Common myeloid progenitor, CD34-positive (primary cell): ENCODE measurements around the gene CCL20.

Experiments used
- CTCF ChIA-PET: fragments of 350-600 bp; sonication (Branson Sonifier 250); formaldehyde crosslinking; loops from one replicate; lab custom pipeline; 2021; ENCODE audit warnings: antibody characterized with exemption; lab: Charles Lee
- POLR2A ChIA-PET: fragments of 350-600 bp; sonication (Branson Sonifier 250); formaldehyde crosslinking; loops from one replicate; lab custom pipeline; 2021; ENCODE audit warnings: antibody characterized with exemption; lab: Charles Lee
- DNase-seq, 3 donors: peaks; one replicate each; pipeline versions ENCODE4 v3.0.0 to v3.0.0-alpha.2; 2013
- H3K27ac ChIP-seq, 2 experiments: 1 replicate in 1 of 2; 2 replicates in 1 of 2; pipeline ENCODE4 v1.7.0; 2013; ENCODE audit warnings: inconsistent platforms in 2 of 2, low read length in 2 of 2, mild to moderate bottlenecking in 2 of 2, low read depth in 1 of 2, moderate library complexity in 1 of 2; ENCODE audit not compliant: severe bottlenecking in 2 of 2, insufficient read depth in 1 of 2, poor library complexity in 1 of 2
- H3K27me3 ChIP-seq, 5 experiments: replicated peaks in 2 of 5; 1 replicate in 3 of 5; 2 replicates in 2 of 5; pipeline versions ENCODE4 v1.6.1 to v1.7.0; 2013; ENCODE audit warnings: low read length in 4 of 5, mild to moderate bottlenecking in 2 of 5, moderate library complexity in 2 of 5, inconsistent platforms in 1 of 5; ENCODE audit not compliant: insufficient read depth in 5 of 5, control insufficient read depth in 4 of 5
- H3K36me3 ChIP-seq, 4 experiments: 1 replicate in 2 of 4; 2 replicates in 2 of 4; pipeline versions ENCODE4 v1.6.1 to v1.7.0; 2013; ENCODE audit warnings: low read length in 3 of 4, control low read depth in 1 of 4, mild to moderate bottlenecking in 1 of 4; ENCODE audit not compliant: control insufficient read depth in 4 of 4, insufficient read depth in 4 of 4
- H3K4me1 ChIP-seq, 4 experiments: 1 replicate in 3 of 4; 2 replicates in 1 of 4; pipeline versions ENCODE4 v1.6.1 to v1.7.1; 2013; ENCODE audit warnings: low read length in 3 of 4, mild to moderate bottlenecking in 3 of 4, control low read depth in 1 of 4, inconsistent platforms in 1 of 4, moderate library complexity in 1 of 4; ENCODE audit not compliant: control insufficient read depth in 4 of 4, insufficient read depth in 4 of 4; ENCODE audit errors: control extremely low read depth in 1 of 4
- H3K4me3 ChIP-seq, 7 experiments: 1 replicate in 4 of 7; 2 replicates in 3 of 7; pipeline versions ENCODE4 v1.5.1 to v1.7.0; 2013; ENCODE audit warnings: mild to moderate bottlenecking in 7 of 7, low read length in 6 of 7, moderate library complexity in 6 of 7, inconsistent platforms in 2 of 7, low read depth in 2 of 7, control low read depth in 1 of 7; ENCODE audit not compliant: insufficient read depth in 4 of 7, control insufficient read depth in 1 of 7; ENCODE audit errors: extremely low read depth in 1 of 7
- H3K9me3 ChIP-seq, 5 experiments: 1 replicate in 4 of 5; 2 replicates in 1 of 5; pipeline versions ENCODE4 v1.6.1 to v1.7.1; 2013; ENCODE audit warnings: low read length in 4 of 5, mild to moderate bottlenecking in 2 of 5, inconsistent platforms in 1 of 5, low read depth in 1 of 5, moderate library complexity in 1 of 5; ENCODE audit not compliant: control insufficient read depth in 4 of 5, insufficient read depth in 2 of 5; ENCODE audit errors: control extremely low read depth in 1 of 5
- WGBS: methylation state at CpG from one replicate; pipeline ENCODE4 v1.1.5; 2013; ENCODE audit not compliant: insufficient coverage; 5-methylcytosine and 5-hydroxymethylcytosine counted together

The CCL20 gene

DNA sequence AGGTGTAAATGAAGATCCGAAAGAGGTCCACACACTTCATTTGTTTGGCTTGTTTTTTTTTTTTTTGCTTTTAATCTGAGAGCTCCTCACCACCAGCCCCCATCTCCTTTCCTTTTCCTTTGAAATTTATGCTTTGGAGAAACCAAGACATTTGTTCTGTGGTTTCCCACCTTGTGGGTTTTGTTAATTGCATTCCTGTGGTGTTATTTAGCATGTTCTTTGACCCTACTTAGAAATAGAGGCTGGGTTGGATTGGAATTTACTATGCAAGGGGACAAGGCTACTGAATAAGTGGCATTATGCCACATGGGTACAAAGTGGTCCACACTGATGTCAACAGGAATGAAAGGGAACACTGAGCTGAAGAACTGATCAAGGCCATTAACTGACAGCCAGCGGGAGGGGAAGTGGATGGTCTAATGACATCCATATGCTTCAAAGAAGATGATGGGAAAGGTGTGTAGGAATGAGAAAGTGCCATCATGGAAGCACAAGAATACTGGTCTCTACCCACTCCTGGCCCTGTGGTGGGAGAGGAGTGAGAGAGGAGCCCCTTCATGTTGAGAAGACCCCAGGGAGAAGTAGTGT lies 8.9 kb downstream of the CCL20 start:
- DNase-seq, result no peak
- Histone ChIP-seq H3K4me3 (no peak overlapping the region), H3K36me3 (no peaks in the 10 kb centered on the region), H3K27ac (no peak overlapping the region), H3K4me1 (peaks cover 0 to 3% (median 0%) of the 10 kb centered on the region in 4 experiments), H3K27me3 (peaks cover 0 to 2% (median 0%) of the 10 kb centered on the region in 5 experiments), H3K9me3 (no peaks in the 10 kb centered on the region)
- ChIA-PET POLR2A (no interaction called here), CTCF (no interaction called here)
- 89% methylated on average over 1 of the region's 2 CpGs for WGBS

DNA sequence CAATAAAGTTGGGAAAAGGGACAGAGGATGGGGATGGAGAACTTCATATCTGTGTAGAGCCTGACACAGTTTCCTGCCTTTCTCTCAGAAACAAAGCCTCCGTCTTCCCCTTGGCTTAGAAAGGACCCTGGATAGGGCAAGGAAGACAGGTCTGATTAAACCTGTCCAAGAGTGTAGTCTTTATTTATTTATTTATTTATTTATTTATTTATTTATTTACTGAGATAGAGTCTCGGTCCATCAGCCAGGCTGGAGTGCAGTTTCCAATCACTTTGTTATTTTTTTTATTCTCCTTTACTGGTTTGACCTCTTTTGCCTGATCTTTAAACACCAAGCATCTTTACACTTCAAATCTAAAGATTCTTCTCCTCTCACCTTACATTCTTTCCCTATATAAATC lies 10.3 kb downstream of the CCL20 start:
- ChIA-PET CTCF (no interaction called here), POLR2A (no interaction called here)
- H3K9me3 ChIP-seq, result no peaks in the 10 kb centered on the region
- no peaks in the 10 kb centered on the region for H3K36me3 ChIP-seq
- no peak for DNase-seq
- WGBS, result 86% methylated on average over 1 of the region's 2 CpGs
- no peak overlapping the region for H3K27ac ChIP-seq
- peaks cover 0 to 2% (median 0%) of the 10 kb centered on the region in 5 experiments for H3K27me3 ChIP-seq
- no peak overlapping the region for H3K4me3 ChIP-seq
- H3K4me1 ChIP-seq, result peaks cover 0 to 3% (median 0%) of the 10 kb centered on the region in 4 experiments

DNA sequence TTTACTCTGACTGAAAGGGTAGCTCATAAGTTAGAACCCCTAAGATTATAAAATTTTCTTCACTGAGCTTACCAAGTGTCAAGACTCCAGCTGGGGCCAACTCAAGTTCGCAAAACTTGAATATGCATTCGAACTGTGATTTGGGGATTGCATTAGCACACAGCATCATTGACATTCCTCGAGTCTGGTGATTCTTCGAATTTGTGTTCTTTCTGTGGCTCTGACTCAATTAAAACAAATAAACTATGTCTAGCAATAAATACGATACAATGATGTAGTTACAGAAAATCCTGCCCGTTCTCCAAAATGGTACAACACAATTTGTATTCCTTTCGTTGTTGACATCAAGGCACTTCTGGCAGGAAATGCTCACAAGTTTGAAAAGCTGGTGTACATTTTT lies 11.1 kb downstream of the CCL20 start:
- POLR2A ChIA-PET, result no interaction called here

DNA sequence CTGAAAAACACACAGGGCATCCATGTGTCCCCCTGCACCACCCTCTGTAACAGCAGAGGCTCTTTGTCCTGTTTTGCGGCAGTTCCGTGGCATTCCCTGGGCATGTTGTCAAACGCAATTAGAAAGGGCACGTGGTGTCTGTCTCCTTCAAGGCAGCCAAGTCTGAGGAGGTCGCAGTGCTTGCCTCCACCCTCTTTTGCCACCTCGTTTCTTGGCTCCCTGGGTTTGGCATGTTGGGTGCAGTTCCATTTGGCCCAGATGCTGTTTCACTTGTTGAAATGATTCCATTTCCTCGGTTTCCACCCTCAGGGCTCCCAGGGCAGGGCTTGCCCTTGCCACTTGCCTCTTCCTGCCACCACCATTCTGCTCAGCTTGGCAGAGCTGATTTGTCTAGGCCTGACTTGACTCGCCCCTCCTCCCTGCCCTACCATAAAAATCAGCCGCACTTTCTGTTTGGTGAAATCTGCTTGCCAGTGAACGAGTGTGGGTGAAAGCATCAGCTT lies 12.4 kb downstream of the CCL20 start:
- 80% methylated on average over 10 of the region's 10 CpGs for WGBS
- CTCF ChIA-PET, result no interaction called here
- Histone ChIP-seq H3K4me1 (no peaks in the 10 kb centered on the region), H3K9me3 (no peaks in the 10 kb centered on the region), H3K27me3 (no peaks in the 10 kb centered on the region), H3K36me3 (no peaks in the 10 kb centered on the region), H3K27ac (no peak overlapping the region), H3K4me3 (no peak overlapping the region)
- POLR2A ChIA-PET, result no interaction called here
- no peak for DNase-seq

More for the DNA sequence above, 11.1 kb downstream of the CCL20 start:
- H3K4me3 ChIP-seq, result no peak overlapping the region
- peaks cover 0 to 2% (median 0%) of the 10 kb centered on the region in 5 experiments for H3K27me3 ChIP-seq
- no peak for DNase-seq
- WGBS, result 96% methylated on average over 5 of the region's 7 CpGs
- H3K9me3 ChIP-seq, result no peaks in the 10 kb centered on the region
- CTCF ChIA-PET, result no interaction called here
- H3K4me1 ChIP-seq, result no peaks in the 10 kb centered on the region
- no peak overlapping the region for H3K27ac ChIP-seq
- no peaks in the 10 kb centered on the region for H3K36me3 ChIP-seq

DNA sequence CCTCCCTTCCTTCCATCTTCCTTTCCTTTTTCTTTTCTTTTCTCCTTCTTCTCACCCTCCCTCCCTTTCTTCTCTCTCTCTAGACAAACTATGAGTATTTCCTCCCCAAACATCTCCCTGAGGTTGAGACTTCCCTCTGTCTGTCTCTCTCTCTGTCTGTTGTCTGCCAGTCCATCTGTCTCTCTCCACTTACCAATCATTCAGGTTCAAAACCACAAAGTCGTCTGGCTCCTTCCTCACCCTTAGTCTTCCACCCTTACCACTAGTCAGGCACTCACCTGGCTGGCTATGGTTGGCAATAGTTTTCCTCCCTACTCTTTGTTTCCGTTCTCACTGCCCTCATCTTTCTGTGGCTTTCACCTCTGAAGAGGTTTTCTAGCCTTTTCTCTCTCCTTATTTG lies 12.9 kb downstream of the CCL20 start:
- ChIA-PET POLR2A (no interaction called here), CTCF (no interaction called here)
- H3K9me3 ChIP-seq, result no peaks in the 10 kb centered on the region
- H3K36me3 ChIP-seq, result no peaks in the 10 kb centered on the region
- H3K4me3 ChIP-seq, result no peak overlapping the region
- no peaks in the 10 kb centered on the region for H3K4me1 ChIP-seq
- no peaks in the 10 kb centered on the region for H3K27me3 ChIP-seq
- DNase-seq, result no peak
- WGBS, result 8% methylated on average over 2 of the region's 2 CpGs
- no peak overlapping the region for H3K27ac ChIP-seq

DNA sequence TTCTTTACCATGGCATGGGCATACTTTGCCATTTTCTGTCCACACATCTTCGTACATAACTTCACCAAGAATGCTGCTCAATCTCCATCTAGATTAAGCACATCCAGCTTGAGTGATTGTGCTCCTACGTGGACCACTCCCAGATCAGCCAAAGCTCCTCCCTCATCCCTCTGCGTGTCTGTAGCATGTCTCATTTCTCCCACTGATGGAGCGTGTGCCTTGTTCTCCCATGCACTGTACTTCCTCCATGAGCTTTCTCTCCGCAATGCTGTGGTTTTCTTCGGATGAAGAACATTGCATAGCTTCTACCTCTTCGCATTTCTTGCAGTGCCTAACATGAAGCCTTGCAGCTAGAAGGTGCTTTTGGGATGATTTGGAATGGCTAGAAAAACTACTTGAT lies 13.5 kb downstream of the CCL20 start:
- CTCF ChIA-PET, result no interaction called here
- H3K27ac ChIP-seq, result no peak overlapping the region
- WGBS, result 91% methylated on average over 6 of the region's 7 CpGs
- H3K36me3 ChIP-seq, result no peaks in the 10 kb centered on the region
- no peaks in the 10 kb centered on the region for H3K4me1 ChIP-seq
- no peaks in the 10 kb centered on the region for H3K27me3 ChIP-seq
- no peaks in the 10 kb centered on the region for H3K9me3 ChIP-seq
- DNase-seq, result no peak
- H3K4me3 ChIP-seq, result no peak overlapping the region
- POLR2A ChIA-PET, result no interaction called here

DNA sequence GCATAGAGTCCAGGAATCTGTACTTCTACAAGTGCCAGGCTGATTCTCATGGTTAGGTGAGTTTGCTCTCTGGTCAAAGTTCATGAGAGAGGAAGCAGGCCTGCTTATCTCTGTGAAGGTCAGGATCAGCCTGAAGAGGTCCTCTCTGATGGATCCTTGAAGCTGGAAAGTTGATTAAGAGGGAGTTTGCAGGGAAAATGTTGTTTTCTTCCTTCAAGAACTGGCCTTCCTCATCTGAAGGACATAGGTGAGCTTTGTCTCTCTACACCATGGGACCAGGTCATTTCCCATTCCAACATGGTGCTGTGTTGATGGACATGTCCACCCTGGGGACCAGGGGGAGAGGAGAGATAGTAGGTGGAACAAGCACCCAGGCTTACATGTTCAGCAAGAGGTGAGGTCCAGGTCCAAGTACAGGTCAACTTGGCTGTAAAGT lies 14.9 kb downstream of the CCL20 start:
- DNase-seq, result no peak
- no peak overlapping the region for H3K4me3 ChIP-seq
- H3K27ac ChIP-seq, result no peak overlapping the region
- H3K9me3 ChIP-seq, result no peaks in the 10 kb centered on the region
- no peaks in the 10 kb centered on the region for H3K27me3 ChIP-seq
- H3K36me3 ChIP-seq, result no peaks in the 10 kb centered on the region
- ChIA-PET CTCF (no interaction called here), POLR2A (no interaction called here)
- no peaks in the 10 kb centered on the region for H3K4me1 ChIP-seq
